Thymus (tissue), 11 donors: ENCODE measurements around the gene GALNT13. TPM values are rescaled to one million over a fixed set of nuclear protein-coding genes. Genes with fewer than 3 reads are reported as not detected.

Experiments
- DNase-seq, 9 donors: peaks; one replicate each; pipeline ENCODE4 v3.0.0-alpha.2; 2013; ENCODE audit warnings: low spot score in 9 of 9, low read depth in 6 of 9, missing footprints in 1 of 9
- H3K27ac ChIP-seq, 2 donors: one replicate each; pipeline ENCODE4 v1.5.1; 2013; ENCODE audit warnings: control low read depth in 1 of 2, low read depth in 1 of 2, low read length in 1 of 2, mild to moderate bottlenecking in 1 of 2, moderate library complexity in 1 of 2
- H3K27me3 ChIP-seq, 2 donors: one replicate each; pipeline ENCODE4 v1.5.1; 2013; ENCODE audit warnings: low read length in 1 of 2; ENCODE audit not compliant: control insufficient read depth in 2 of 2, insufficient read depth in 1 of 2
- H3K36me3 ChIP-seq, 2 donors: one replicate each; pipeline ENCODE4 v1.5.1; 2013; ENCODE audit warnings: low read length in 1 of 2, mild to moderate bottlenecking in 1 of 2, moderate library complexity in 1 of 2; ENCODE audit not compliant: control insufficient read depth in 2 of 2, insufficient read depth in 2 of 2
- H3K4me1 ChIP-seq, 2 donors: one replicate each; pipeline ENCODE4 v1.5.1; 2013; ENCODE audit warnings: low read length in 2 of 2; ENCODE audit not compliant: control insufficient read depth in 2 of 2, insufficient read depth in 2 of 2
- H3K4me3 ChIP-seq, 2 donors: one replicate each; pipeline ENCODE4 v1.5.1; 2013; ENCODE audit warnings: low read length in 2 of 2, control low read depth in 1 of 2, mild to moderate bottlenecking in 1 of 2
- H3K9me3 ChIP-seq, 2 donors: one replicate each; pipeline ENCODE4 v1.5.1; 2013; ENCODE audit warnings: low read length in 1 of 2, mild to moderate bottlenecking in 1 of 2; ENCODE audit not compliant: control insufficient read depth in 2 of 2, insufficient read depth in 1 of 2
- WGBS: extraction: QIAGEN DNeasy Blood & Tissue Kit; methylation state at CpG from one replicate; pipeline ENCODE4 v1.1.7; 2013; 5-methylcytosine and 5-hydroxymethylcytosine counted together
- polyA plus RNA-seq: library from polyadenylated mRNA; stranded (reverse); fragments of 200-250 nt; gene quantifications from one replicate; pipeline ENCODE4 v1.2.3, GENCODE V29; 2013
- total RNA-seq: library from RNA; stranded (reverse); fragments of 120-200 nt; gene quantifications from one replicate; pipeline ENCODE4 v1.2.4, GENCODE V29; 2013
- donor health status: healthy.

The GALNT13 gene
- total and polyA plus RNA-seq, 2 donors = 0.05 to 0.28 TPM

DNA sequence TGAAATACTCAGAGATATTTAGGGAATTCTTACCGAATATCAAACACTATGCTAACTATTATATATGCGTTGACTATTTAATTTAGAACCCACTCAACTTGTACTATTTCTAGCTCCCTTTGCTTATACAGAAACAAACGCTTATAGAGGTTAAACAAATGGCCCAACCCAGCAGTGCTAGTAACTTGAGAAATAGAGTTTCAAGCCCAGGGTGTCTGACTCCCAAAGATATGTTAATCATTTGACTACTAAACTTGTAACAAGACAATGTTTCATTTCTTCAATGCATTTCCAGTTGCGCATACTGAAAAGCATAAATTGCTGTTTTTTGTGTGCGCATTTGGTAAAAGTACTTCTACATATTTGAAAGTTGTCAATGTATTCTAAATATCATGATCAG, 310.3 kb downstream of the GALNT13 start:
- H3K4me3 ChIP-seq = no peak overlapping the region
- no peak for DNase-seq
- 97% methylated on average over 5 of the region's 5 CpGs for WGBS
- no peaks in the 10 kb centered on the region for H3K27me3 ChIP-seq
- H3K27ac ChIP-seq = no peak overlapping the region
- no peaks in the 10 kb centered on the region for H3K36me3 ChIP-seq
- H3K4me1 ChIP-seq = no peaks in the 10 kb centered on the region
- H3K9me3 ChIP-seq = no peaks in the 10 kb centered on the region

GRCh38 chr2:154187948-154188347, 316.2 kb downstream of the GALNT13 start:
- no peak overlapping the region for H3K4me3 ChIP-seq
- no peak overlapping the region for H3K27ac ChIP-seq
- H3K9me3 ChIP-seq = peaks cover 0 to 11% of the 10 kb centered on the region in 2 donors

GRCh38 chr2:154189953-154190352, 318.2 kb downstream of the GALNT13 start:
- no peaks in the 10 kb centered on the region for H3K36me3 ChIP-seq
- no peak overlapping the region for H3K4me3 ChIP-seq
- no peak overlapping the region for H3K27ac ChIP-seq
- WGBS = 94% methylated on average over 2 of the region's 2 CpGs
- no peaks in the 10 kb centered on the region for H3K27me3 ChIP-seq
- no peaks in the 10 kb centered on the region for H3K4me1 ChIP-seq
- peaks cover 0 to 11% of the 10 kb centered on the region in 2 donors for H3K9me3 ChIP-seq
- DNase-seq = no peak

More at GRCh38 chr2:154187948-154188347, 316.2 kb downstream of the GALNT13 start:
- no peaks in the 10 kb centered on the region for H3K36me3 ChIP-seq
- no peaks in the 10 kb centered on the region for H3K27me3 ChIP-seq
- no peak for DNase-seq
- 81% methylated on average over 2 of the region's 2 CpGs for WGBS
- no peaks in the 10 kb centered on the region for H3K4me1 ChIP-seq

DNA sequence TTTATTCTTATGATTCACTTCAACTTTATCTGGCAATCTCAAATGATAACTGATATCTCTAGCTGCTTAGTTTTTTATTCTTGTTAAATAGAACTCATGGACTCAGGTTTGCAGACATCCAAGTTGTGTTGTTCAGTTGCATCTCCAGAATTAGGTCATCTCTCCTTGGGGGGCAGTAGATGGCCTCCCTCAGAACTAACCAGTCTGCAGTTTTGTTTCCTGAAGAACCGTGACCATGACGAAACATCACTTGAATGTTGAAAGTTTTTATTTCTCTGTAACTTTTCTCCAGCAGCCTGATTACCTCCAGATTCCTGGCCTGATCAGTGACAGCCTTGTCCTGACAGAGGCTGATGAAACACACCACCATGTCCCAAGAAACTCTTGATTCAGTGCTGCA, 321.5 kb downstream of the GALNT13 start:
- no peaks in the 10 kb centered on the region for H3K36me3 ChIP-seq
- no peak for DNase-seq
- 98% methylated on average over 2 of the region's 2 CpGs for WGBS
- H3K27ac ChIP-seq = no peak overlapping the region
- no peak overlapping the region for H3K4me3 ChIP-seq
- no peaks in the 10 kb centered on the region for H3K4me1 ChIP-seq
- no peaks in the 10 kb centered on the region for H3K27me3 ChIP-seq
- peaks cover 0 to 11% of the 10 kb centered on the region in 2 donors for H3K9me3 ChIP-seq

DNA sequence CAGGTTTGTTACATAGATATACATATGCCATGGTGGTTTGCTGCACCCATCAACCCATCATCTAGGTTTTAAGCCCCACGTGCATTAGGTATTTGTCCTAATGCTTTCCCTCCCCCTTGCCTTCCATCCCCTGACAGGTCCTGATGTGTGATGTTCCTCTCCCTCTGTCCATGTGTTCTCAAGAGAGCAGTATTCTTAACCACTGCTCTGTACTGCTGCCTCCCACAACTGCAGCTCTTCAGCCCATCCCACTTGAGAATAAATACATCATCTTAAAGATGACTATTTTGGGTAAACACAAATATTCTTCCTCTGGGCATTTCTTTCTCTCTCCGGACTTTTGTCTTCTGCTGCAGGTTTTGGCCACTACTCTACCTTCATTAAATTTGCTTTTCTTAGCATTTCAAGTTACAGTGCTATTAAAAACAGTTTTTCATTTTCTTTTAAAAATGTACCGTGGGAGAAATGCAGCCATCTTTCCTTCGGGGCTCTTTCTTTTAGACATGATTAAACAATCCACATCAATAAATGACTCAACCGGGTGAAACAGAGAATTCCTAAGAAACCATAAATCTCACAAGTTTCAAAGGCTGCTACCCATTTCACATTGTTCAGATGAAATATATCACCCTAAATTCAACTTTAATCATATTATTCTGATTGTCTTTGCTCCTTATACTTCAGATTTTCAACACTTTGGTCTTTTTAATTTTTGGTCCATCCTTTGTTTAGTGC, 323.4 kb downstream of the GALNT13 start:
- H3K4me1 ChIP-seq = no peaks in the 10 kb centered on the region
- H3K9me3 ChIP-seq = peaks cover 0 to 9% of the 10 kb centered on the region in 2 donors
- no peak for DNase-seq
- WGBS = 94% methylated on average over 5 of the region's 5 CpGs
- no peaks in the 10 kb centered on the region for H3K36me3 ChIP-seq
- no peak overlapping the region for H3K4me3 ChIP-seq
- H3K27me3 ChIP-seq = no peaks in the 10 kb centered on the region
- H3K27ac ChIP-seq = no peak overlapping the region

DNA sequence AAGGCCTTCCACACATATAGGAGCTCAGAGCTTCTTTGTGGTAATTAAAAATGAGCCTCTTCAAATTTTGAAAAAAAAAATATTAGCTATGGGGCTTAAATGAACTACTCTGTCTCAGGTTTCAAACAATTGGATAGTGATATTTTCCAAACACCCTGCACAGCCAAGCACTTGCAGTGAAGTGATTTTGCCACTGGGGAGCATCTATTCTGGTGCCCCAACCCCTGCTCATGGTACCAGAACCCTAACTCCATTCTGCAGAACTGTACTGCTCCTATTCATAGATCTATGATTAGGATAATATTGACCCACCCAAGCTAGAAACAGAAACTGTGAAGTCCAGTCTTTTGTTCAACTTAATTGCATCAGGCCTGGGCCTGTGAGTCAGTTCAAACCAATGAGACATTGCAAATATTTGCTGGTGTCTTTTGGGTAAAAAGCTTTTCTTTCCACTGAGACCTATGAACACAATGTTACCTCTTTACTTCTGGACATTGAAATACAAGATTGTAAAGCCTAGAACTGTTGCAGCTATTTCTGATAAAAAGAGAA, 324.0 kb downstream of the GALNT13 start:
- Histone ChIP-seq H3K9me3 (peaks cover 0 to 9% of the 10 kb centered on the region in 2 donors), H3K4me1 (no peaks in the 10 kb centered on the region), H3K4me3 (no peak overlapping the region), H3K27me3 (no peaks in the 10 kb centered on the region), H3K36me3 (no peaks in the 10 kb centered on the region), H3K27ac (no peak overlapping the region)
- DNase-seq = no peak

GRCh38 chr2:154198866-154199265, 327.1 kb downstream of the GALNT13 start:
- no peaks in the 10 kb centered on the region for H3K27me3 ChIP-seq
- H3K36me3 ChIP-seq = no peaks in the 10 kb centered on the region
- WGBS = 1% methylated on average over 1 of the region's 1 CpG
- DNase-seq = no peak
- no peaks in the 10 kb centered on the region for H3K9me3 ChIP-seq
- H3K27ac ChIP-seq = no peak overlapping the region
- no peak overlapping the region for H3K4me3 ChIP-seq
- no peaks in the 10 kb centered on the region for H3K4me1 ChIP-seq

GRCh38 chr2:154203206-154203605, 331.5 kb downstream of the GALNT13 start:
- H3K4me1 ChIP-seq = no peaks in the 10 kb centered on the region

DNA sequence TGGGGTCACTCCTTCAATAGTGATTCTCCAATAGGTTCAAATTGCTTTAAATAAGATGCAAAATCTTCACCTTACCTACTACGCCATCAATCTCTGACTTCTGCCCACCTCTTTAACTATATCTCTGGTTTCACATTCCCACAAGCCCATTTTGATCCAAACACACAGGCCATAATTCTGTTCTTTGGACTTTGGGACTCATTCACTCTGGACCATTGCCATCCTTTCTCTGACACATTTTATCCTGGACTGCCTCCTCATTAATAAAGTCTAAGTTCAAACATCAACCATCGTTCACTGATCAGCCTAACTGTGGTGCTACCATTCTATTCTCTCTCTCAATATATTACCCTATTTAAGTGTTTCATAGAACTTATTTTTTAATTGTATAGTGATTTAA, 332.2 kb downstream of the GALNT13 start:
- Histone ChIP-seq H3K4me3 (no peak overlapping the region), H3K9me3 (no peaks in the 10 kb centered on the region), H3K36me3 (no peaks in the 10 kb centered on the region), H3K4me1 (no peaks in the 10 kb centered on the region), H3K27ac (no peak overlapping the region), H3K27me3 (no peaks in the 10 kb centered on the region)
- no peak for DNase-seq
- WGBS = 92% methylated on average over 2 of the region's 2 CpGs

More at GRCh38 chr2:154203206-154203605, 331.5 kb downstream of the GALNT13 start:
- H3K36me3 ChIP-seq = no peaks in the 10 kb centered on the region
- H3K27ac ChIP-seq = no peak overlapping the region
- no peak overlapping the region for H3K4me3 ChIP-seq
- H3K9me3 ChIP-seq = no peaks in the 10 kb centered on the region
- H3K27me3 ChIP-seq = no peaks in the 10 kb centered on the region
- DNase-seq = no peak
